LNCaP clone FGC (cell line): ENCODE results near the gene MAOA.

ENCODE experiments used
- DNase-seq: peaks from one replicate; pipeline ENCODE4 v3.0.0-alpha.2; 2011; ENCODE audit warnings: low read depth
- H3K4me3 ChIP-seq: 2 replicates; pipeline ENCODE4 v1.5.1; 2011; ENCODE audit warnings: mild to moderate bottlenecking, low read depth, low read length, control low read depth
- CTCF ChIP-seq: IDR thresholded peaks from 2 replicates; pipeline ENCODE4 v1.5.1; 2012; ENCODE audit warnings: mild to moderate bottlenecking; ENCODE audit not compliant: control insufficient read depth, insufficient read depth; ENCODE audit errors: extremely low read depth

MAOA gene

DNA sequence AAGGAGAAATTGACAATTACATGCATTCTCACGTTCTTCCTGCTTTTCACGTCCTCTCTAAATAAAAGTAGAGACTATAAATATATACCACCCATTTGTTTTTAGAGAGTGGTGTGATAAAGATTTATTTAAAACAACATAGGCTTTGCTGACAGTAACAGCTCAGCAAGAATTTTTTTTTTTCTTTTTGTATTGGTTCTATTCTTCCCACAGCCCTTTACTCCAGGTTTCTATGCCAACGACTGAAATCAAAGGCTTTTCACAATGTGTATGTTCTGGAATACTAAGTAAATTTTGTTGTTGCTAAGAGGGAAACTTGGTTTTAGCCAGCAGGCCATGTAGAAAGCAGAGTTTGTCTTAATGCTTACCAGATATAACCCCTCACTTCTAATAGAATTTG lies 43.4 kb downstream of the MAOA start:
- TF ChIP-seq CTCF: no peak
- DNase-seq: no peak
- H3K4me3 ChIP-seq: no peak overlapping the region

DNA sequence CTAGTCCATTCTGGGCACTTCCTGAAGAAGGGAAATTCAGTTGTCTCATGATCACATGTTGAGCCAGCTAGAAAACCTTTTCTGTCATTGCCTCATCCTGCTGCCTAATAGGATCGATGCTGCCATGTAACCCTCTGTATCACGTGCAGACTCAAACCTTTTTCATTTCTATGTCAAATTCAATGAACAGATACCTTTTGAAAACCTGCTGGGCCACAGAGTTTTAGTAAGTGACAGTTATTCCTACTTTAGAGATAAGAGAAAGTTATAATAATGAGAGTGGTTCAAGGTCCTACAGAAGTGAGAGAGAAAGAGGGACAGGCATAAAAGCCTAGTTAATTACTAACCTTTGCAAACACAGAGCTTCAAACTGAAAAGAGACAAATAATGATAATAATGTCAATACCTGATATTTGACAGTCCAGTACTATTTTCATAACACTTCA lies 46.0 kb downstream of the MAOA start:
- DNase-seq: no peak

DNA sequence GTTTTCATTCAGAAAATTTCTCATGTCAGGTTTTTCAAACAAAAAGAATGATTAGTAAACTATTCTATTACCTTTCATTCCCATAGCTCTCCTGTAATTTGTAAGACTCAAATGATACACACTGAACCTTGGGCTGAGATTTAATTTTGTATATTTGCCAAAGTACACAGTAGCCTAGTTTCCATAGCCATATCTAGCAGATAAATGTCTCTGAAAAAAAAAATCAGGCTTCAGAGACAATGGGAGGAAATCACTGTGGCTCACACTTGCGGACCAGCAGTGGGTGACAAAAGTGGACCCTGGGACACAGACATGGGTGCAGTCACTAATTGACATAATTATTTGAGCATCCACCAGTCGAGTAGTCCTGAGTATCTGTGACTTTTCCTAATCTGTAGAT lies 46.6 kb downstream of the MAOA start:
- TF ChIP-seq CTCF: no peak
- no peak overlapping the region for H3K4me3 ChIP-seq
- DNase-seq: no peak

More for the DNA sequence above, 46.0 kb downstream of the MAOA start:
- TF ChIP-seq CTCF: no peak
- no peak overlapping the region for H3K4me3 ChIP-seq

DNA sequence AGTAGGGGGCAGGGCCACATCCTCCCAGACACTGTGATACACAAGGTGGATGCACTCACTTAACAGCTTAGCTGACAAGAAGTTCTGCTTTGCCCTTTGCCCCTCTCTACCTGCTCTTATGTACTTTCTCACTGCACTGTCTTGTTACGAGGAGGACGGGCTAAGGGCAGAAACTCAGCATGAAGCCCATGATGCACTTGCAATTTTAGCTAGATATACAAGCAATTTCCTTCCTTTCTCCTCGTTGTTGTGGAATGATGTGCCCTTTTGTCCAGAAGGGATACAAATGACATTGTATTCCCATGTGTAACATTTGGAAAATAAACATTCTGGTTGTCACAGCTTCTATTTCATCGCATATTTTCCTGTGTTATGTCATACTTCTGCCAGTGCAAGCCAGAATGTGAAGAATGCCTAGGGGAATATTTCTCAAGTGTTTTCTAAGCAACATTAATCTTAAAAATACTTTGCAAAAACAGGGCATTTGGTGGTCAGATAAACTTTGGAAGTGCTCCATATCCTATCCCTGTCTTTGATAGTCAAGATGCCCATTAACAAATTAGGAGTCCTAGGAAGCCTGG lies 47.2 kb downstream of the MAOA start:
- no peak for TF ChIP-seq CTCF
- no peak for DNase-seq

GRCh38 chrX:43706786-43707370 lies 50.8 kb downstream of the MAOA start:
- TF ChIP-seq CTCF: no peak
- no peak overlapping the region for H3K4me3 ChIP-seq
- no peak for DNase-seq

More for the DNA sequence above, 47.2 kb downstream of the MAOA start:
- H3K4me3 ChIP-seq: no peak overlapping the region

GRCh38 chrX:43707812-43708548 lies 51.9 kb downstream of the MAOA start:
- DNase-seq: peak; percentile 99
- H3K4me3 ChIP-seq: no peak overlapping the region
- no peak for TF ChIP-seq CTCF
